Stimulated activated naive CD4-positive, alpha-beta T cell (primary cell): ENCODE data around the gene CLDN18.

Experiments
- DNase-seq, 6 experiments: peaks; one replicate each; lab custom pipeline; 2025; lab: John Stamatoyannopoulos, UW

CLDN18 gene

GRCh38 chr3:138025553-138025952, 15.6 kb downstream of the CLDN18 start:
- no peak for DNase-seq

GRCh38 chr3:138027821-138028220, 17.9 kb downstream of the CLDN18 start:
- DNase-seq, result no peak

GRCh38 chr3:138030734-138031280, 20.8 kb downstream of the CLDN18 start:
- DNase-seq, result no peak

- no peak for DNase-seq
Measured at GRCh38 chr3:138031536-138031935, 21.6 kb downstream of the CLDN18 start.

GRCh38 chr3:138032567-138032966, 22.6 kb downstream of the CLDN18 start:
- DNase-seq, result no peak

GRCh38 chr3:138033202-138033691, 23.3 kb downstream of the CLDN18 start:
- DNase-seq, result no peak

- DNase-seq, result no peak
Measured at GRCh38 chr3:138034918-138035317, 25.0 kb downstream of the CLDN18 start.

GRCh38 chr3:138036572-138036971, 26.6 kb downstream of the CLDN18 start:
- DNase-seq, result no peak

GRCh38 chr3:138038725-138039462, 28.9 kb downstream of the CLDN18 start:
- DNase-seq, result no peak

- no peak for DNase-seq
Measured at GRCh38 chr3:138042043-138042442, 32.1 kb downstream of the CLDN18 start.

GRCh38 chr3:138043266-138044029, 33.5 kb downstream of the CLDN18 start:
- DNase-seq, result no peak

GRCh38 chr3:138046085-138046484, 36.1 kb downstream of the CLDN18 start:
- no peak for DNase-seq

GRCh38 chr3:138046955-138047354, 37.0 kb downstream of the CLDN18 start:
- DNase-seq, result no peak

GRCh38 chr3:138047596-138048158, 37.7 kb downstream of the CLDN18 start:
- DNase-seq, result no peak

GRCh38 chr3:138049157-138049919, 39.4 kb downstream of the CLDN18 start:
- DNase-seq, result no peak

GRCh38 chr3:138051947-138052802, 42.2 kb downstream of the CLDN18 start:
- no peak for DNase-seq

GRCh38 chr3:138054057-138054456, 44.1 kb downstream of the CLDN18 start:
- DNase-seq, result no peak

GRCh38 chr3:138057384-138057783, 47.4 kb downstream of the CLDN18 start:
- no peak for DNase-seq

- DNase-seq, result no peak
Measured at GRCh38 chr3:138059261-138059660, 49.3 kb downstream of the CLDN18 start.

- no peak for DNase-seq
Measured at GRCh38 chr3:138060792-138061191, 50.8 kb downstream of the CLDN18 start.

GRCh38 chr3:138062037-138062436, 52.1 kb downstream of the CLDN18 start:
- DNase-seq, result no peak
